Smooth muscle cell (in vitro differentiated cells): ENCODE measurements around the gene SPATA33. TPM values are rescaled to one million over a fixed set of nuclear protein-coding genes. Genes with fewer than 3 reads are reported as not detected.
"Not testable (repeated sequence)": the region's sequence is repeated elsewhere in the genome, so short reads cannot be mapped to it uniquely, and the experiment has no call there.

ENCODE experiments used
- DNase-seq: peaks from one replicate; lab custom pipeline; 2025; ENCODE audit not compliant: unreplicated experiment; lab: John Stamatoyannopoulos, UW
- H2AFZ ChIP-seq: fragments of 200-600 bp; sonication (generic); 2 replicates; pipeline ENCODE4 v1.6.0; 2016; ENCODE audit warnings: antibody characterized with exemption, low read depth, mild to moderate bottlenecking
- H3F3A ChIP-seq: fragments of 200-600 bp; sonication (generic); 2 replicates; pipeline ENCODE4 v1.6.0; 2017; ENCODE audit warnings: antibody characterized with exemption, low read depth
- H3K27ac ChIP-seq: fragments of 200-600 bp; sonication (generic); 2 replicates; pipeline ENCODE4 v1.5.1; 2016; ENCODE audit warnings: low read depth, mild to moderate bottlenecking
- H3K27me3 ChIP-seq: fragments of 200-600 bp; sonication (generic); 2 replicates; pipeline ENCODE4 v1.6.1; 2016; ENCODE audit warnings: low read depth, mild to moderate bottlenecking
- H3K36me3 ChIP-seq: fragments of 200-600 bp; sonication (generic); 2 replicates; pipeline ENCODE4 v1.5.1; 2016; ENCODE audit warnings: low read depth
- H3K4me1 ChIP-seq: fragments of 200-600 bp; sonication (generic); 2 replicates; pipeline ENCODE4 v1.5.1; 2016; ENCODE audit warnings: low read depth
- H3K4me2 ChIP-seq: fragments of 200-600 bp; sonication (generic); 2 replicates; pipeline ENCODE4 v1.6.0; 2016; ENCODE audit warnings: mild to moderate bottlenecking
- H3K4me3 ChIP-seq: fragments of 200-600 bp; sonication (generic); 2 replicates; pipeline ENCODE4 v1.5.1; 2016; ENCODE audit warnings: mild to moderate bottlenecking
- H3K79me2 ChIP-seq: fragments of 200-600 bp; sonication (generic); 2 replicates; pipeline ENCODE4 v1.6.0; 2016; ENCODE audit warnings: low read depth, mild to moderate bottlenecking
- H3K9ac ChIP-seq: fragments of 200-600 bp; sonication (generic); 2 replicates; pipeline ENCODE4 v1.6.0; 2016; ENCODE audit warnings: low read depth
- H3K9me3 ChIP-seq: fragments of 200-600 bp; sonication (generic); replicated peaks from 2 replicates; pipeline ENCODE4 v1.5.1; 2016; ENCODE audit warnings: low read depth
- H4K20me1 ChIP-seq: fragments of 200-600 bp; sonication (generic); 2 replicates; pipeline ENCODE4 v1.6.0; 2016; ENCODE audit warnings: low read depth
- CTCF ChIP-seq: fragments of 200-600 bp; sonication (generic); IDR thresholded peaks from 2 replicates; pipeline ENCODE4 v1.5.1; 2017; ENCODE audit warnings: borderline replicate concordance, mild to moderate bottlenecking, antibody characterized with exemption; ENCODE audit not compliant: insufficient read depth, poor library complexity, severe bottlenecking
- WGBS: methylation state at CpG from one replicate; pipeline ENCODE4 v1.1.7; 2016; ENCODE audit warnings: low lambda C conversion rate; 5-methylcytosine and 5-hydroxymethylcytosine counted together
- polyA plus RNA-seq: library from polyadenylated mRNA; unstranded; fragments of >200 nt; fragmentation: Nextera tagmentation; extraction: Ambion mirVana; gene quantifications from 2 replicates; pipeline ENCODE4 v1.2.1, GENCODE V29; 2016
- total RNA-seq: library from RNA; depleted of rRNA; stranded (reverse); fragments of >200 nt; gene quantifications from 2 replicates; pipeline ENCODE4 v1.2.3, GENCODE V29; 2014

Gene SPATA33
- total and polyA plus RNA-seq, 2 experiments from 2014 or later: 4.0 to 8.1 TPM

- no peak for DNase-seq
- H3K27me3 ChIP-seq: no peaks in the 10 kb centered on the region
- 94% methylated on average over 18 of the region's 18 CpGs for WGBS
Observed at GRCh38 chr16:89696670-89697128, 39.1 kb downstream of the SPATA33 start.

GRCh38 chr16:89697161-89697615 is 39.6 kb downstream of the SPATA33 start:
- no peaks in the 10 kb centered on the region for H3K27me3 ChIP-seq
- no peak for TF ChIP-seq CTCF
- peaks cover 12% of the 10 kb centered on the region for H3K4me1 ChIP-seq
- no peak overlapping the region for H3K27ac ChIP-seq
- peaks cover 3% of the 10 kb centered on the region for H3K79me2 ChIP-seq
- H3K9ac ChIP-seq: no peak overlapping the region
- no peak overlapping the region for H3K4me3 ChIP-seq
- H4K20me1 ChIP-seq: peaks cover 21% of the 10 kb centered on the region
- no peak overlapping the region for H2AFZ ChIP-seq
- H3K9me3 ChIP-seq: no peaks in the 10 kb centered on the region
- H3F3A ChIP-seq: no peaks in the 10 kb centered on the region
- DNase-seq: no peak
- 99% methylated on average over 14 of the region's 19 CpGs for WGBS
- H3K36me3 ChIP-seq: no peaks in the 10 kb centered on the region
- no peak overlapping the region for H3K4me2 ChIP-seq

More at GRCh38 chr16:89696670-89697128, 39.1 kb downstream of the SPATA33 start:
- Histone ChIP-seq H3F3A (no peaks in the 10 kb centered on the region), H3K9ac (no peak overlapping the region), H2AFZ (no peak overlapping the region), H3K4me3 (no peak overlapping the region), H3K27ac (no peak overlapping the region), H3K4me1 (peaks cover 12% of the 10 kb centered on the region), H3K9me3 (no peaks in the 10 kb centered on the region), H3K36me3 (no peaks in the 10 kb centered on the region), H4K20me1 (peaks cover 21% of the 10 kb centered on the region), H3K79me2 (peaks cover 3% of the 10 kb centered on the region), H3K4me2 (no peak overlapping the region)
- no peak for TF ChIP-seq CTCF

GRCh38 chr16:89697616-89698331 is 40.1 kb downstream of the SPATA33 start:
- Histone ChIP-seq H3K9me3 (no peaks in the 10 kb centered on the region), H3K27ac (no peak overlapping the region), H3K27me3 (no peaks in the 10 kb centered on the region), H3K4me3 (no peak overlapping the region), H3K36me3 (no peaks in the 10 kb centered on the region), H3F3A (no peaks in the 10 kb centered on the region), H3K79me2 (peaks cover 3% of the 10 kb centered on the region), H3K4me2 (no peak overlapping the region), H3K4me1 (peaks cover 12% of the 10 kb centered on the region), H4K20me1 (peaks cover 21% of the 10 kb centered on the region), H3K9ac (no peak overlapping the region), H2AFZ (no peak overlapping the region)
- TF ChIP-seq CTCF: no peak
- WGBS: 97% methylated on average over 29 of the region's 32 CpGs
- no peak for DNase-seq

GRCh38 chr16:89698717-89699116 is 41.1 kb downstream of the SPATA33 start:
- not testable (repeated sequence) for H3K79me2 ChIP-seq
- 98% methylated on average over 14 of the region's 14 CpGs for WGBS

GRCh38 chr16:89699629-89700099 is 42.0 kb downstream of the SPATA33 start:
- Histone ChIP-seq H3K4me2 (peak overlapping the region; percentile 92), H3K4me1 (peaks cover 12% of the 10 kb centered on the region), H4K20me1 (peaks cover 21% of the 10 kb centered on the region), H3K27ac (peak overlapping the region; percentile 23), H3K4me3 (peak overlapping the region; percentile 35)
- WGBS: 75% methylated on average over 18 of the region's 18 CpGs
- not testable (repeated sequence) for H3K27me3 ChIP-seq, H3K9me3 ChIP-seq, DNase-seq, H3F3A ChIP-seq, H3K79me2 ChIP-seq, H3K36me3 ChIP-seq, H2AFZ ChIP-seq, H3K9ac ChIP-seq

More at GRCh38 chr16:89698717-89699116, 41.1 kb downstream of the SPATA33 start:
- H3K27ac ChIP-seq, H3K9me3 ChIP-seq, H3K27me3 ChIP-seq, H2AFZ ChIP-seq, H3K9ac ChIP-seq, H3K4me3 ChIP-seq, H3F3A ChIP-seq, H3K36me3 ChIP-seq, DNase-seq, H3K4me2 ChIP-seq: not testable (repeated sequence)
- Histone ChIP-seq H4K20me1 (peaks cover 21% of the 10 kb centered on the region), H3K4me1 (peaks cover 12% of the 10 kb centered on the region)
